Panc1 (cell line): Measurements from ENCODE around the gene PRR5L.
A peak's percentile ranks its signal among the peaks of the same experiment; 100 is the strongest.

Source experiments
- CTCF ChIP-seq: fragments of 450-650 bp; IDR thresholded peaks from 2 replicates; pipeline ENCODE4 v1.5.1; 2017; ENCODE audit warnings: mild to moderate bottlenecking
- POLR2AphosphoS5 ChIP-seq: IDR thresholded peaks from 2 replicates; pipeline ENCODE4 v1.6.1; 2012; ENCODE audit warnings: mild to moderate bottlenecking, low read depth, low read length, moderate library complexity
- TCF7L2 ChIP-seq: IDR thresholded peaks from 2 replicates; pipeline ENCODE4 v1.6.1; 2011; ENCODE audit warnings: mild to moderate bottlenecking, low read depth, low read length, inconsistent platforms

GRCh38 chr11:36431429-36432092, 135.5 kb downstream of the PRR5L start:
- TF ChIP-seq CTCF (no peak), TCF7L2 (peak; percentile 84), POLR2AphosphoS5 (no peak)
